AG20443 (cell line): Measurements from ENCODE around the gene BUD23.

Experiments
- DNase-seq: peaks from one replicate; pipeline ENCODE4 v3.0.0; 2012; ENCODE audit warnings: low spot score, mixed read lengths

Gene BUD23

DNA sequence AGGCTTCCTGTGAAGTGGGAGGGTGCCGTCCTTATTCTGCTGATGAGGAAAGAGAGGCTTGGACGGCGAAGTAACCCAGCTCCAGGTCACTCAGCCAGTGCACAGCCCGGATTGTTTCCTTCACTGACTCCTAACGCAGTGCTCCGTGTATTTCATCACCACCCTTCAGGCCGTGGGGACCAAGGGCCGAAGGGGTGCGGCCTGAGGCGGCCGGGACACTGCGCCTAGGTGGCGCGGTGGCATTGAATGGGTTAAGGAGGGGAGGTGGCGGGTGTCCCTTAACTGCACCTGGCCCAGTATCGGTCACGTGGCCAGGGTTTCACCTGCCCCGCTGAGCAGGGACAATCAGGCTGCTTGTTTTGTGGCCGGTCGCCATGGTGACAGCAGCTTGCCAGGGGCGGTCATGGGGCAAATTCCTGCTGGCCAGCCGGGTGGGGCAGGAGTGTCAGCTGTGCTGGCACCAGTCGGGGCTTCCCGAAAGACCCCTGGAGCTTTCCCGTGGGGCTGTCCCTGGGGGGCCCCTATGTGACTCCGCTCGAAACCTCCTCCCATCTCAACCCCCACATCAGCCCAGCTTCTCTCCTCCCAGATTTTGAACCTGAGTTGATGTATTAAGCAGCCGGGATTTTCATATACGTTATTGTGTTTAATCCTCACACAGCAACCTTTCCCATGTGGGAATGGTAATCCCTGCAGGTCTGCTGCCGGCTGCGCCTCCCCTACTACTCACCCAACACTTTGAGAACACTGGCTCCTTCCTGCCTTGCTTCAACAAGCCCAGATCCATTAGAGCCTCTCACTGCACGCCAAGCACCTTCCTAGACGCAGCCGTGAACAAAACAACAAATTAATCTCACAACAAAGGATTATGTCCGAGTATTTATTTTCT, 59.6 kb downstream of the BUD23 start:
- peak; percentile 40 for DNase-seq

DNA sequence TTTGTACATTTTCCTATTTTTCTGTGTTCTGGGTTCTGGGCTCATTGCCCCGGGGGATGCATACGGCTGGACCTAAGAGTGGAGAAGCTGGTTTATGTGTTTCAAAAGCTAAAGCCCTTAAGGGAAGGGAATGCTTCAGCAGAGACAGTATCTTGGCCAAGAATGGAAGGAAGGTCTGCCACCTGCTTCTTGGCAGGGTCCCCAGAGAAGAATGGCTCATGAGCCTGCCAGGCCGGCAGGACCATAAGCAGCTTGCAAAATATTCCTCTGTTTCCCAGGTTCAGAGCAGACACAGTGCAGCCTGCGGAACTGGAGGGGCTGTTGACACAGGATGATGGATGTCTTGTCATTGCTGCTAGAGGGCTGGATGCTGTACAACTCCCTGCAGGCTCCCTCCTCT, 63.0 kb downstream of the BUD23 start:
- no peak for DNase-seq
